Erythroblast (primary cell): ENCODE measurements around the gene GPC6.

Experiments used
- GATA1 ChIP-seq: IDR thresholded peaks from 2 replicates; pipeline ENCODE4 v1.6.1; 2011; ENCODE audit warnings: low read depth, mild to moderate bottlenecking, control low read depth, low read length, moderate library complexity
- POLR2A ChIP-seq: IDR thresholded peaks from 2 replicates; pipeline ENCODE4 v1.6.1; 2011; ENCODE audit warnings: mild to moderate bottlenecking, low read length

- TF ChIP-seq POLR2A (no peak), GATA1 (no peak)
These were observed 117.6 kb downstream of the GPC6 start for GRCh38 chr13:93344048-93344705.
